ENCODE data around the gene IL1F10. TPM values are rescaled to one million over a fixed set of nuclear protein-coding genes. Genes with fewer than 3 reads are reported as not detected.
A peak's percentile ranks its signal among the peaks of the same experiment; 100 is the strongest.

The IL1F10 gene
- total RNA-seq, 3 donors from 2014 or later: not detected

- intact Hi-C loops (cut with DNase I, micrococcal nuclease): no loop called here
- no peak for ATAC-seq
Observed at GRCh38 chr2:113070606-113070975, 2.8 kb downstream of the IL1F10 start.

GRCh38 chr2:113072584-113072983 is 4.8 kb downstream of the IL1F10 start:
- ATAC-seq (no peak), DNase-seq (no peak)
- TF ChIP-seq CTCF (IDR thresholded peaks at IDR 0.05): no peak
- no peaks in the 10 kb centered on the region for H3K4me1 ChIP-seq (ENCODE audit: low read depth)
- H3K36me3 ChIP-seq (ENCODE audit: low read depth): no peaks in the 10 kb centered on the region
- intact Hi-C loops (cut with DNase I, micrococcal nuclease): no loop called here
- no peak overlapping the region for H3K4me3 ChIP-seq
- no peaks in the 10 kb centered on the region for H3K9me3 ChIP-seq

More at GRCh38 chr2:113070606-113070975, 2.8 kb downstream of the IL1F10 start:
- no peaks in the 10 kb centered on the region for H3K4me1 ChIP-seq (ENCODE audit: low read depth)
- no peak for TF ChIP-seq CTCF (IDR thresholded peaks at IDR 0.05)
- H3K9me3 ChIP-seq: no peaks in the 10 kb centered on the region
- no peak overlapping the region for H3K4me3 ChIP-seq
- H3K36me3 ChIP-seq (ENCODE audit: low read depth): no peaks in the 10 kb centered on the region
- DNase-seq: no peak

- ATAC-seq (no peak), DNase-seq (no peak)
- H3K9me3 ChIP-seq: no peaks in the 10 kb centered on the region
- intact Hi-C loops (cut with DNase I, micrococcal nuclease): no loop called here
- no peak overlapping the region for H3K4me3 ChIP-seq
- no peak for TF ChIP-seq CTCF (IDR thresholded peaks at IDR 0.05)
- no peaks in the 10 kb centered on the region for H3K36me3 ChIP-seq (ENCODE audit: low read depth)
- no peaks in the 10 kb centered on the region for H3K4me1 ChIP-seq (ENCODE audit: low read depth)
Observed at GRCh38 chr2:113073325-113073834, 5.6 kb downstream of the IL1F10 start.

- DNase-seq (no peak), ATAC-seq (no peak)
- Histone ChIP-seq H3K9me3 (no peaks in the 10 kb centered on the region), H3K4me1 (ENCODE audit: low read depth) (no peaks in the 10 kb centered on the region), H3K4me3 (no peak overlapping the region), H3K36me3 (ENCODE audit: low read depth) (no peaks in the 10 kb centered on the region)
- intact Hi-C loops (cut with DNase I, micrococcal nuclease): no loop called here
- TF ChIP-seq CTCF (IDR thresholded peaks at IDR 0.05): no peak
Observed at GRCh38 chr2:113075030-113075429, 7.3 kb downstream of the IL1F10 start.

GRCh38 chr2:113075600-113075999 is 7.8 kb downstream of the IL1F10 start:
- no peaks in the 10 kb centered on the region for H3K36me3 ChIP-seq (ENCODE audit: low read depth)
- H3K9me3 ChIP-seq: no peaks in the 10 kb centered on the region
- no peak for DNase-seq
- H3K4me1 ChIP-seq (ENCODE audit: low read depth): no peaks in the 10 kb centered on the region
- no peak for TF ChIP-seq CTCF (IDR thresholded peaks at IDR 0.05)
- no peak overlapping the region for H3K4me3 ChIP-seq
- intact Hi-C loops (cut with DNase I, micrococcal nuclease): no loop called here
- peak; percentile 51 for ATAC-seq

Measured in mucosa of descending colon (tissue), 3 donors.